HG03175 (cell line): ENCODE measurements around the gene ACAD11.
"Not testable (repeated sequence)": the region's sequence is repeated elsewhere in the genome, so short reads cannot be mapped to it uniquely, and the experiment has no call there.

ENCODE experiments used
- ATAC-seq: cut with Tn5 transposase; IDR thresholded peaks from one replicate; pipeline ENCODE4 v1.9.1; 2021; ENCODE audit warnings: mild to moderate bottlenecking, moderate library complexity; ENCODE audit not compliant: unreplicated experiment

Gene ACAD11

DNA sequence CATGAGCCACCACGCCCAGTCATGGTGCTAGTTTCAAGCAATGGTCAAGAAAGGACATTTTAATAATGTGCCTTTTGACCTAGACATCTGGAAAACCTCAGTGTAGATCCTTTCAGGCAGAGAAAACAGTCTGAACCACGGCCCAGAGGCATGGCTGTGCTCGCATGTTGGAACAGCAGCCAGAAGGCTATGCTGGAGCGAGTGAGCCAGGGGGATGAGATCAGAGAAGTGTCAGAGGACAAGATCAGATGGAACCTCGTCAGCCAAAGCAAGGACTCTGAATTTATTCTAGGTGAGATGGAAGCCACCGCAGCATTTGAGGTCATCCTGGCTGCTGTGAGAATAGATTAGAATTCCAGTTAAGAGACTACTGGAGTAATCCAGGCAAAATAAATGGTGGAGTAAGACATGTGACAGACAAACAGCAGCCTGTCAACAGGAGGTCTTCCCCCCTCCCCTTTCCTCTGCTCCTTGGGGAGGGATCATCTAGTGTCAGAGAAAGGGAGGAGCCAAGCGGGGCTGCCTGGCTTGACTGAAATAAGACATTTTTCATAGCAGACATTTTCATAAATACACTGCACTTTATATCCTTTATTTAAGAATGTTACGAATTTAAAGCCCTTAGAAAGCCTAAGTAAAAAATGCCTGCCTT lies 103.0 kb downstream of the ACAD11 start:
- ATAC-seq, result no peak

DNA sequence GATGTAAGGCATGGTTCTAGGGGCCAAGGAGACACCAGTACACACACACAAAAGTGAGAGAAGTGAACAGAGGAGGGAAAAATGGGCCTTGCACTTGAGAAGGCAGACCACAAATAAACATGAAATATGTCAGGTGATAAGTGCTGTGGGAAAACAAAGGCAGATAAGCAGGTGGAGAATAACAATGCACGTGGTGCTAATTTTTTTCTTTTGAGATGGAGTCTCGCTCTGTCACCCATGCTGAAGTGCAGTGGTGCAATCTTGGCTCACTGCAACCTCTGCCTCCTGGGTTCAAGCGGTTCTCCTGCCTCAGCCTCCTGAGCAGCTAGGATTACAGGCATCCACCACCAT lies 103.6 kb downstream of the ACAD11 start:
- ATAC-seq, result not testable (repeated sequence)

DNA sequence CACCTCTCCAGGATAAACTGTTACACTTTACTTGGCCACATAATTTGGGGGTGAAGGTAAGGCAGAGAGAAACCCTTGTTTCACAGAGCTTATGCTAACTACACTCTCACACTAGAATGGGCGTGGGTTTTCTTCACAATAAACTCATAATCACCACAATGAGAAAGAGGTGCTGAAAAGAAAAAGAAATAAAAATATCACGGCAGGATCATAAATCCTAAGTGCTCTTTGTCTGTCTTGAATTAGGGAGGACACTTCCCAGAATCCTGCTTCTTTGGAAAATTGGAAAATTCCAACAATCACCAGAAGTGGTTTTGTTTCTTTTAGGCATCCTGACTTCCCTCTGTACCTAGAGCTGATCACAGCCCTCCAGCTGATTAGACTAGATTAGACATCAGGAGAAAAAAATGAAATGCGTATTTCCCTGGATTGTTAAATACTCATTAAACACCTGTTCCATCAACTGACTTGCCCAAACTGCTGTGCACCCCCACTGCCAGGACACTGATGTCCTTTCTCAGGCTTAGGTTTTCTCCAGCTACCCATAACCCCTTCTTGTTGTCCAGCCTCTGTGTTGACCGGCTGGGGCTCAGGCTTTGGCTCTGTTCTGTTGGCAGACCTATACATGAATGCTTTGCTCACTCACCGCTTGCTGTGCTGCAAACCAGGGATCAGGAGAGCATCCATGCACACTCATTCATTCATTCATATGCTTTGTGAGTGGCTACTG lies 104.1 kb downstream of the ACAD11 start:
- ATAC-seq, result no peak

DNA sequence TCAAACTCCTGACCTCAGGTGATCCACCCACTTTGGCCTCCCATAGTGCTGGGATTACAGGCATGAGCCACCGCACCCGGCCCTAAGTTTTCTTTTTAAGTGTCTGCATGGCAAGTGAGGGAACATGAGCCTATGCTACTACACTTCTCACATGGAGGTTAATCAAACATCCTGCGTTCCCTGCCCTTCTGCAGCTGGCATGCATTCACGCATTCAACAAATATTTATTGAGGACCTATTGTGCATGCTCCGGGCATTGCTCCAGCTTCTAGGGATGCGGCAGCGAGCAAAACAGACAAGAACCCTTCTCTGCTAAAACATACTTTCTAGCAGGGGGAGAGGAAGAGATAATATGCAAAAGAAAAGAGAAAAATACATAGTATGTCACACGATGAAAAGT lies 105.2 kb downstream of the ACAD11 start:
- ATAC-seq, result no peak

DNA sequence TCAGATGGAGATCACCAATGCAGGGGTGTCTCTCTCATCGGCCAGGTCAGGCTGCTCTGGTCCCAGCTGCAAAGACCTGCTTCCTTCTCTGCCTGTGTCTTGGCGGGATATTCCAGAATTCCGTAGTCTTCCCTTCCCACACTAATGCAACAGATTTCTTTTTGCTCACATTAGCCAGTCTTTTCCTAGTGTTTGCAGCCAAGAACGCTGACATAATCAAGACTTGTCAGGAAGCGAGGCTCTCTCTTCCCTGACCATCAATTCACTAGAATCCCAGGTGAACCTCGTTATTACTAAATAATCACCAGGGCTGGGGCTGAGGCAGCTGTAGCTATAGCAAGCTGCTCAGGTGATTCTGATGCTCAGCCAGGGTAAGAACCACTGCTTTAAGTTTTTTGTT lies 105.8 kb downstream of the ACAD11 start:
- no peak for ATAC-seq

DNA sequence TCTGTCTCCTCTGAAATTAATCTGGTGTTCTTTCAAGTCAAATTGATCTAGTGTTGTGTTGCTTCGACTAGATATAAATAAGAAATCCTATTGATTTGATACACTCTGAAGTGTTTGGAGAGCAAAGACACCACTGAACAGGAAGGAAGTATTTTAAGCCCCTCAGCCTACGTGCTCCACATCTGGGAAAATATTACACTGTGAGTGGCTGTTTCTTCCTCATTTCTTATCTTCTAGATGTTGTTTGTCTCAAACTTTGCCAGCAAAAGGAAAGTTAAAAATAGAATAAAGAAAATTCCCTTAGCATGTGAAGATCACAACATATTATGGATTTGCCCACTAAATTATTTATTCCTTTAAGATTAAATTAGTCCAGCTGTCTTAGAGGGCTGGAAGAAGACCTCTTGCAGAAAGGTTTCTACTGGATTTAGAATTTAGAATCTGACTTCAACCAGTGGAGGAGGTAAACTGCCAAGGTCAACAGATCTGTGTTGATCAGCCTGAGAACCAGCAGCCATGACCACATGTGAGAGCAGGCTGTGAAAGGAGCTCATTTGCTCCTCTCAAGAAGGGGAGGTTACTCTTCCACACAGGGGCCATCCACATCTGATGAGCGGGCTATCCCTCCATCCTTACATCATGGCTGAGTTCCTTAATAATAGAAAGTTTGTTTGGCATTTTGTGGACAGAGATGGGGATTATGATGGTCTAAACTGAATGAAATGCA lies 108.9 kb downstream of the ACAD11 start:
- ATAC-seq, result no peak

DNA sequence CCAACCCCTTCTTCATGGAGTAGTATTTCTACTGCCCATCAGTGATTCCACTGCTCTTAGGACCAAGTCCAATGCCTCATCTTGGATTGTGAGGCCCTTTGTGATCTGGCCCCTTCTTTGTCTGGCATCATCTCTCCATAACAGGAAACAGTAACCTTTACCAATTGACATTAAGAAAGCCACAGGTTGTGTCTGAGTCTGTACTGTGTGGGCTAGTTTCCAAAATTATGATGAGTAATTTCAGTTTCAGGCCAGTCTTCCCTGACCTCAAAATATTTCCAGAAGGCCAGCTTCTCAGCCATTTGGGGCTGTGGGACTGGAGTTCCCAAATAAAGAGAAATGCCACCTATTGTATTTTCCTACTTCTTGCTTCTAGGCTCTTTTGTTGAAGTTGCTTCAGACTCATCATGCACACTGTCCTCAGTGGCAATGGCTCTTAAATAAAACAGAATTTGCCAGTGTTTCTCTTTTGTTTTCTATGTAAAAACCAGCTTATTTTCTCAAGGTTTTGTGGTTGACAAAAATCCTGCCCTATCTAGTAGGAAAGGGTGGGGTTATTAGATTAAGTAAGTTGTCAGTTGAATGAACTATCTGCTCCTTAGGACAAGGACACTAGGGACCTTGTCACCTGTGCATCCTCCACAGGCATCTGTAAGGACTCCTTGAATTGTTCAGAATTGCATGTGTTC lies 109.6 kb downstream of the ACAD11 start:
- ATAC-seq, result peak; percentile 66

DNA sequence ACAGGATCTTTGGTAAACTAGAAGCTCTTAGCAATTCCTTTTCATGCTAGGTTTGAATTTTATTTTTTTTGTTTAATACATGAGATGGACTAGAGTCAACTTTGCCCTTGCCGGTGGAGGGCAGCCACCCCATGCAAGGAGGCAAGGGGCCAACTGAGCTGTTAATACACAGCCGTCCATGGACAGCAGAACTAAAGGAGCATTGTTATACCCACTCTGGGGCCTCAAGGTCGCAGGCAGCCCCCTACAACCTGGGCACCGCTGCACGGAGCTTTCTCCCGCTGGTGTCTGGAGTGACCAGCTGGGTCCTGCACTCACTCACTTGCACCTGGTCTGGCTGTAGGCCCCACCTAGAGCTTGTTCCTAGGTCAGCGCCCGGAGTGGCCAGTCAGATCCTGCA lies 110.4 kb downstream of the ACAD11 start:
- ATAC-seq, result no peak

DNA sequence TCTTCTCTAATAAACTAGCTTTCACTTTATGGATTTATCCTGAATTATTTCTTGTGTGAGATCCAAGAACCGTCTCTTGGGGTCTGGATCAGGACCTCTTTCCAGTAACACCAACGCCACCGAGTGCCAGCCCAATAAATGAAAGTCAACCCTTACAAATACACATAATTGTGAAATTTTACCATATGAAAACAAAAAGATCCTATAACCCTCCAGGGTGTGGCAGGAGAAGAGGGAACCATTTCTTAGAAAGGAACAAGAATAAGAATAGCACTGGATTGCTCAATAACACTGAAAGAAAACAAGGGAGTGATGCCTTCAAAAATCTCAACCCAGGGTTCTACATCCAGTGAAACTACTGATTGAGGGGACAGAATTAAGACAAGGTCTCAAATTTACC lies 114.1 kb downstream of the ACAD11 start:
- ATAC-seq, result no peak

DNA sequence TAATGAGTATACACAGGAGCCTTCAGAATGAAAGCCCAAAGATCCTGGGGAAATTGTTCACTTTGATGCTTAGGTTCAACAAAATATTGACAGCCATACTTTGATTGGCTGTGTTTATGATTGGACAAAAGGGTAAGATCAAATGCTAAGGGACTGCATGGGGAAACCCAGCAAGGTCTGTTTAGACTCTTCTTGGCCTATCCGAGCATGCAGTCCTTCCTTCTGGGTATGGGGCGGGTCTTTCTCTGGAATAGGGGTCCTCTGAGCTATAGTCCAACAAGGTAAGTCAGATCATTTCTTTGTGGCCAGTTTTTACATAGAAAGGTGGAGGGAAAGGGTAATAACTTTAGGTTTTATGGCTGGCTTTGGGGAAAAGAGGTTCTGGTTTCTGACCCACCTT lies 115.5 kb downstream of the ACAD11 start:
- no peak for ATAC-seq

DNA sequence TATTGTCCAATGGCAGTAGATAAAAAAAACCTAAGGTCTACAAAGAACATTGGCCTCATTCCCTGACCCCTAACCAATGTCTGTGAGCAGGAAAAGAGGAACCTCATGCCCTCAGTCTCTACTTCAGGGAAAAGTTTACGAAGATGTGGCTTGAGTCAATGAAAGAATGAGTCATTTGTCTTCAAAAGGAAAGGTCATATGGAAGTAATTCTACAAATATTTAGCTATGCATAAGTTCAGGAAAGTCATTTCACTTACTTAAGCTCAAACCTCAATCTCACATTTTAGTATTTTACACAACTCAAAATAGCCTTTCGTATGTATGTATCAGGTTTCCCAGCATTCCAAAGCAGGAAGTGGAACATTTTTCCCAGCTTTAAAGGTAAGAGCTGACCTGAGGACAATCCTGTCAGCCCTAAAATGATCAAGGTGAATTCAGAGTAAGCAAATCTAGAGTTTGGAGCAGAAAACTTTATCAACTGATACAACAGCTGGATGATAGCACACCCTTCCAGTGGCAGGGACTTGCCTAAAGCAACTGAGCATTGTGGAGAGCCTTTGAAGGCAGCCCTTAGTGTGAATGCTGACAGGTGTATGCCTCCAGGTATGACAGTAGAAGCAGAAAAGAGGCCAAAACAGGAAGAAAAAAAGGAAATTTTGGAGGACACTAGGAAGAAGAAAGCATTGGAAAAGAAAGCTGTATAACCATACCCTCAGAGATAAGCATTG lies 116.4 kb downstream of the ACAD11 start:
- no peak for ATAC-seq

DNA sequence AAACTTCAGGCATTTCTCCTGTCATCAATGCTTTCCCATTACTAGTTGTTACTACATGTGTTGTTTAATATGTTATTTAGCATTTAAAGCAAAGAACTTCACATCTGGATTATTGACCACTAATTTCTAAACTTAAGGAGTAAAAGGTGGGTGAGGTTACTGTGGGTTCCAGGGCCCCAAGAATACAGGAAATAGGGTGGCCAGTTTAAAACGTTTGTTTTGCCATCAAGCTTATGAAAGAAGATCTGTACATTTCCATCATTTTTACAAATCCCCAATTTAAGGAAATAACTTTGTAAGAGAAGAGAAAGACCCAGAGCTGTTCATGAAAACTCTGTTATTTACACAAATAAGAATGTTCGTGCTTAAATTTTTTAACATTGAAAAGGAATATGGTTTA lies 117.0 kb downstream of the ACAD11 start:
- ATAC-seq, result no peak

DNA sequence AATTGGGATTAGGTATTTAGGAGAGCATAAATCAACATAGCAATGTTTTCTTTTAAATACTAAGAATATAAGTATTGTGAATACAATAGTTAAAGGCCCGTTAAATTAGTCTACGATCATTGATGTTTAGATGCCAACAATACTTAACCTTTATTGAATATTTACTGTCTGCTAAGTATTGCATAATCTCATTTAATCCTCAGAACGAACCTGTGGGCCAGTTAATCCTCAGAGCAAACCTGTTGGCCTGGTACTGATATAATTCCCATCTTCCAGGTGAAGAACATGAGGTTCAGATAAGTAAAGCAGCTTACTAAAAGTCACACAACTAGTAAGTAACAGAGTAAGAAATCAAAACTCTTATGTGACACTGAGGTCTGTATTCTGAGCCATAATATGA lies 119.9 kb downstream of the ACAD11 start:
- no peak for ATAC-seq

DNA sequence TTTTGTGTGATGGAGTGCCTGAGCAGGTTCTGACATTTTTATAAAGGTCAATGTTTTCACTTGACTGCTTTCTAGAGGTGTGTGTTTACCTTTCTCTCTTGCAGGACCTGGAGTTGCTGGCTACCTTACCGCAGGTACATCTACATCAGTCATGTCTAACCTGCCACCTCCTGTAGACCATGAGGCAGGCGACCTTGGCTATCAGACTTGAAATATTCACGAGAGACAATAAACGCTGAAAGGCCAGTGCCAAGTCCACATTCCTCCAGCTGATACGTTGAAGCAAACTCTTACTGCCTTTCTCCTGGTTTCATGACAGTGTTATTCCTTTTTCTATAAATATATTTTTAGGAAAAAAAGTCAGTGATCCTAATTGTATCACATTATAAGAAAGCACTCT lies 121.5 kb downstream of the ACAD11 start:
- ATAC-seq, result no peak

DNA sequence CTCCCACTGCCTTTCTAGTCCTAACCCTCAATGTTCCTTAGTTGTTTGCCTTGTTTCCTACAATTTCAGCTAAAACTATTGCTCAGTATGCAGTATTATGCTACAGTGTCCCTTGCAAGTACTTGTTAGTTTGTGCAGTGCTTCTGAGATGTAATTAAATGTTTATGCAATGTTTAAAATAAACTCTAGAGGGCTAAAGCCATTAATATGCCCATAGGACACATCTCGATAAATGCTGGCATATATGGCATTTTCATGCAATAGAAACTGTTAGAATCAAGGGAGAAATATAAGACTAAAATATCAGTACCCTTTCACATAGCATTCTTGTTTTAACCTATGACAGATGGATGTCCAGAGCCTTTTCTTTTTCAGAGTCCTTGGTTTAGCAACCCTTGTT lies 122.3 kb downstream of the ACAD11 start:
- ATAC-seq, result no peak

DNA sequence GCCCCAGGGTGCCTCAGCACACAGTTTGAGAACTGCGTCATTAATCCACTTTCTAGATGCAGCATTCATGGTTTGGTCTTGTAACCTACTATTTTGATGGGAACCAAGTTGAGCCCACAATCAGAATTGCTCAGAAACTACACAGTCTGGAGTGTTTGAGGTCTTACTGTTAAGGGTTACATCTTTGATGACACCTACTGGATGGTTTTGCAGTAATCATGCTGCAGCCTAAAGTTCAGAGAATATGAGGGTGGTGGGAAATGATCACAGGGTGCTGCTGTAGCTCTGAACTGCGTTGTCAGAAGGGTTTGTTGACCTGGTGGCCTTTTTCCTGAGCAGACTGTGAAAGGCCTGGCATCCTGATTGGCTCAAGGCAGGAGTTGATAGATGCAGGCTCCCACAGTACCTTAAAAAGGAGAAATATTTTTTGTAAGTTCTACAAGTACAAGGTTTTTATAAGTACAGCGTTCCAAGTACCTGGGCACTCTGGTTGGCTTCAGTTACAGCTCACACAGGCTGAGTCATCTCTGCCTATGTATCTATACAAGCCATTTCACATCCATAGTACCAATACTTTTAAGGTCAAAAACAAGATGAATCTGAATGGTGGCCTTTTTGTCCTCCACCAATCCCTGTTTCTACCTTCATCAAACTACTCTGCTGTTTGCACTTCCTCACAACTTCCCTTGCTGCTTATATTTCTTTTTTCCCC lies 123.0 kb downstream of the ACAD11 start:
- ATAC-seq, result no peak

DNA sequence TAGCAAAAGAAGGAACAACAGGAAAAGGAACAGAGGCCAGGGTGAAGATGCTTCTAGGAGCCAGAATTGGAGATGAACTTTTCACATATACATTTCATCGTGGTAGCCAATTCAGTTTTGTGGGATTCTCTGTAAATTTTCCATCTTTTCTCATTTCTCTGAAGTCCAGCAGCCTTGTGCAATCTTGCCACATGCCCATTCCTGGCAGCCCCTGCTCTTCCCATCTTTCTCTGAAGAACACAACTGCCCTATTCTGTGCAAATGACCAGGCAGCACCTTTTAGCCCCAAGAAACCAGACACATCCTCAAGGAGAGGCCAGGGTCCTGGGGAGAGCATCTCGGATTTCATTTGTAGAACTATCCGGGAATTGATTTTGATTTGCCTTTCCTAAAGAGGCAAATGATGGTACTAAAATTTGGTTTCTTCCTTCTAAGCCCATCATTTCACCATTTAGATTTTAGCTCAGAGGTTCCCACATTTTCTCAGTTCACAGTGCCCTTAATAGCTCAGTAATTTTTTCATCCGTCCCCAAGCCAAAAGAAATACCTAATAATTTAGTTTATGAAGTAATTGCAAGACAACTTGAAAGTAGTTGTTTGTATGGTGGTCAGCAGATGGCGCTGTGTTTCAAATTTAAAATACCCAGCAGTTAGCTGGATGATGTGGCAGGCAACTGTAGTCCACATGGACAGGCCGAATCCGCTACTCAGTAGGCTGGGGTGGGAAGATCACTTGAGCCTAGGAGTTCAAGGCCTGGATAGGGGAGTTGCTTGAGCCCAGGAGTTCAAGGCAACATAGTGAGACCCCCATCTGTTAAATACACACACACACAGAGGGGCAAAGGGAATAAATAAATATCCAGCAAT lies 123.8 kb downstream of the ACAD11 start:
- no peak for ATAC-seq

DNA sequence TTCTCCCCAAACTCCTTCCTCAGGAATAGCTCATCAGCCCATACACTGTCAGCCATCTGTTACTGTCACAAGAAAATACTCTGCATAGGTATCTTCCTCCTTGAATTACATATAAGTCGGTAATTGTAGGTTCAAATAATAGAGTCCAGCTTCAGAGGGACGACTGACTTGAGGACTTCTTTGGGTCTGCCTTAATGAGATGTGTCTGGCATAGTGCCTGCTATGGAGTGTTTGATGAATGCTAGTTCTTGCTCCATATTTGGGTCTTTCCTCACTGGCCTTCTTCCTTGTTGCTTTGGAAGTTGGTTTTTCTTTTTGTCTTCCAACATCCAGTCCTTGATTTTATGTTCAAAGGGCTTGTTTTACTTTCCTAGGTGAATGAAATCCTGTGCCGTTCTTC lies 129.0 kb downstream of the ACAD11 start:
- ATAC-seq, result no peak

DNA sequence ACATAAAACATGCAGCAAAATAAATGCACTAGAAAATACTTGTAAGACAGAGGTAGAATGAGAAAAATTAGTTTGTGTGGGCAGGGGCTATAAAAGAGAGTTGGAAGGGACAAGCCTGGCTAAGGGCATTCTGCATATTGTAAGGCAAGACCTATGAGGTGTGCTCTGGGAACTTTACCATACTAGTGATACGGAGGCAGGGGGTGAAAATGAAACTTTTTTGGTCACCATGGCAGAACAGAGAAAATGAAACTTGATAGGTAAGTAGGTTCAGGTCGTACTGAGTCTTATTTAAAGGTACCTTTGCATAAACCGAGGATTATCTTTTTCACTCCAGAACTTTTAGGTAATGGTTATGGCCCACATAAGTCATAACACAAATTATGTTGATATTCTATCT lies 137.3 kb downstream of the ACAD11 start:
- peak; percentile 76 for ATAC-seq
